Coronary artery (tissue), 2 donors: Measurements from ENCODE around the gene SLC25A22.

ENCODE experiments used
- DNase-seq: peaks from one replicate; pipeline ENCODE4 v3.0.0-alpha.2; 2017; ENCODE audit warnings: low spot score
- H3K27ac ChIP-seq, 2 donors: fragments of 200-600 bp; sonication (generic); one replicate each; pipeline ENCODE4 v1.5.1; 2016 to 2019
- H3K4me3 ChIP-seq: fragments of 200-600 bp; sonication (generic); 2 replicates; pipeline ENCODE4 v1.5.1; 2016; ENCODE audit warnings: mild to moderate bottlenecking, moderate library complexity
- TF ChIP-seq, protein P1 (sequence below): fragments of 200-600 bp; sonication (generic); IDR thresholded peaks from one replicate; pipeline ENCODE4 v1.5.1; 2019; ENCODE audit warnings: antibody characterized with exemption

SLC25A22 gene

DNA sequence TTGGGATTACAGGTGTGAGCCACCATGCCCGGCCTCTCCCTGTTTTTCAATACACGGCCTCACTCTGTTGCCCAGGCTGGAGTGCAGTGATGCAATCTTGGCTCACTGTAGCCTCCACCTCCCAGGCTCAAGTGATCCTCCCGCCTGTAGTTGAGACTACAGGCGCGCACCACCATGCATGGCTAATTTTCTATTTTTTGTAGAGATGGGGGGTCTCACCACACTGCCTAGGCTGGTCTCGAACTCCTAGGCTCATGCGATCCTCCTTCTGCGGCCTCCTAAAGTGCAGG, 32.3 kb downstream of the SLC25A22 start:
- no peak overlapping the region for H3K27ac ChIP-seq
- TF ChIP-seq, protein P1, sequence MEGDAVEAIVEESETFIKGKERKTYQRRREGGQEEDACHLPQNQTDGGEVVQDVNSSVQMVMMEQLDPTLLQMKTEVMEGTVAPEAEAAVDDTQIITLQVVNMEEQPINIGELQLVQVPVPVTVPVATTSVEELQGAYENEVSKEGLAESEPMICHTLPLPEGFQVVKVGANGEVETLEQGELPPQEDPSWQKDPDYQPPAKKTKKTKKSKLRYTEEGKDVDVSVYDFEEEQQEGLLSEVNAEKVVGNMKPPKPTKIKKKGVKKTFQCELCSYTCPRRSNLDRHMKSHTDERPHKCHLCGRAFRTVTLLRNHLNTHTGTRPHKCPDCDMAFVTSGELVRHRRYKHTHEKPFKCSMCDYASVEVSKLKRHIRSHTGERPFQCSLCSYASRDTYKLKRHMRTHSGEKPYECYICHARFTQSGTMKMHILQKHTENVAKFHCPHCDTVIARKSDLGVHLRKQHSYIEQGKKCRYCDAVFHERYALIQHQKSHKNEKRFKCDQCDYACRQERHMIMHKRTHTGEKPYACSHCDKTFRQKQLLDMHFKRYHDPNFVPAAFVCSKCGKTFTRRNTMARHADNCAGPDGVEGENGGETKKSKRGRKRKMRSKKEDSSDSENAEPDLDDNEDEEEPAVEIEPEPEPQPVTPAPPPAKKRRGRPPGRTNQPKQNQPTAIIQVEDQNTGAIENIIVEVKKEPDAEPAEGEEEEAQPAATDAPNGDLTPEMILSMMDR = no peak
- H3K4me3 ChIP-seq = no peak overlapping the region
- no peak for DNase-seq

GRCh38 chr11:765025-765801, 32.9 kb downstream of the SLC25A22 start:
- peak; percentile 79 for DNase-seq
- peak overlapping the region in 1 of 2 donors; percentile 1 for H3K27ac ChIP-seq
- no peak overlapping the region for H3K4me3 ChIP-seq
- TF ChIP-seq, protein P1 = peak; percentile 52

GRCh38 chr11:764322-765024, 33.6 kb downstream of the SLC25A22 start:
- Histone ChIP-seq H3K4me3 (no peak overlapping the region), H3K27ac (no peak overlapping the region)
- TF ChIP-seq, protein P1 = no peak
- no peak for DNase-seq

DNA sequence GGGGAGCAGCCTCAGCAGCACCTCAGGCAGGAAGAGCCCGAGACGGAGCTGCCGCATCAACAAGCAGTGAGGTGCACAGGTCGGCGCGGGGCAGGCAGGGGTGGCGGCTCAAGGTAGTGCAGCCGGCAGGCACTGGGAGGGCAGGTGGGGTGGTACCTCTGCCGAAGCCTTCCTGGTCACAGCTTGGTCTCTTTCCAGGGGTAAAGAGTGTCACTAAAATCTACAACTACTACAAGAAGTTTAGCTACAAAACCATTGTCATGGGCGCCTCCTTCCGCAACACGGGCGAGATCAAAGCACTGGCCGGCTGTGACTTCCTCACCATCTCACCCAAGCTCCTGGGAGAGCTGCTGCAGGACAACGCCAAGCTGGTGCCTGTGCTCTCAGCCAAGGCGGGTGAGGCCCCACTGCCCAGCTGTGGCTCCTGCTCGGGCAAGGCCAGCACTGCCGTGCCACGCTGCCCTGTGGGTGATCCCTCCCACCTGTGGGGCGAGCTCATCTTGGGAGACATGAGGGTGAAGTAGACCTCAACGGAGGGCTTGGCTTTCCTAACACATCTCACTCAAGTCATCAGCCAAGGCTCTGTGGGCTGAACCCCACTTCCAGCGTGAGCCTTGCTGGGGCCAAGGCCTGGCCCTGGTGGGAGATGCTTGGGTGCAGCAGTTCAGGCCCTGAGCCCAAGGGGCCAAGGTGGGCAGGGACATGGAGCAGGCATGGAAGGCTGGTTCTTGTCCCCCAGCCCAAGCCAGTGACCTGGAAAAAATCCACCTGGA, 34.3 kb downstream of the SLC25A22 start:
- H3K4me3 ChIP-seq = no peak overlapping the region
- no peak for DNase-seq
- TF ChIP-seq, protein P1 = no peak
- H3K27ac ChIP-seq = no peak overlapping the region

GRCh38 chr11:763073-763463, 35.0 kb downstream of the SLC25A22 start:
- no peak overlapping the region for H3K27ac ChIP-seq

GRCh38 chr11:762421-763072, 35.5 kb downstream of the SLC25A22 start:
- TF ChIP-seq, protein P1 = no peak
- peak; percentile 74 for DNase-seq
- peak overlapping the region in 1 of 2 donors; percentile 10 for H3K27ac ChIP-seq
- no peak overlapping the region for H3K4me3 ChIP-seq

More at GRCh38 chr11:763073-763463, 35.0 kb downstream of the SLC25A22 start:
- TF ChIP-seq, protein P1 = no peak
- no peak for DNase-seq
- H3K4me3 ChIP-seq = no peak overlapping the region
